ENCODE measurements around the gene TFE3.

TFE3 gene

DNA sequence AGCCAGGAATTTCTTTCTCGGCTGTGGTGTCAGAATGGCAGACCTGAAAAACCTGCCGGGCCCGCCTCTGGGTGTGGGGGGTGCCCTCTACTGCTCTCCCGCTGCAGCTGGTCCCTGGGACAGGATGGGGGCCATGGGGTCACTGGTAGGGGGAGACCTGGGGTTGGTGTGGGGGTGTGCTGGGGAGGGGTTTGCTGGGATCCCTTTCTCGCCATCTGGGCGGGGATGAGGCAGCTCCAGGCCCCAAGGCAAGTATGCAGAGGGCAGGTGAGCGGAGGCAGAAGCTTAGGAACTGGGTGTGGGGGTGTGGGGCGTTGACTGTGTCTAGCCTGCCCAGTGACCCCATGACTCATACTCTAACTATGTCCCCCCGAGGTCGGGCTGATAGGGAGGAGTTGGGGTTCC is 16.5 kb upstream of the TFE3 start:
- DNase-seq: no peak

DNA sequence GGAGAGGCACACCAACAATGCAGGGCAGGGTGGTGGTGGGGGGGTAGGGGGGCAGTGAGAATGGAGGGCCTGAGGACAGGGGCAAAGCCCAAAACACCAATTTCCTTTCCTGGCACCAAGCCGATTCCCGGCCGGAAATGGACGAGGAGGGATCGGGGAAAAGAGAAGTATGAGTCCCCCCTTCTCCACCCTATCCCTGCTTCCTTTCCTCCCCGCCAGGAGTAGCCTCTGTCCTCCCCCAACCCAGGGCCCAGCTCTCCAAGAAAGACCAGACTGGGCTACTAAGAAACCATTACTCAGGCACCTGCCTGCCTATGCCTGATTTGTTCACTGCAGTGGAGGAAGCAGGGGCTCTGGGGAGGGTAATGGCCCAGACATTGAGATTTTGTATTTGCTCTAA is 16.0 kb upstream of the TFE3 start:
- DNase-seq: no peak

DNA sequence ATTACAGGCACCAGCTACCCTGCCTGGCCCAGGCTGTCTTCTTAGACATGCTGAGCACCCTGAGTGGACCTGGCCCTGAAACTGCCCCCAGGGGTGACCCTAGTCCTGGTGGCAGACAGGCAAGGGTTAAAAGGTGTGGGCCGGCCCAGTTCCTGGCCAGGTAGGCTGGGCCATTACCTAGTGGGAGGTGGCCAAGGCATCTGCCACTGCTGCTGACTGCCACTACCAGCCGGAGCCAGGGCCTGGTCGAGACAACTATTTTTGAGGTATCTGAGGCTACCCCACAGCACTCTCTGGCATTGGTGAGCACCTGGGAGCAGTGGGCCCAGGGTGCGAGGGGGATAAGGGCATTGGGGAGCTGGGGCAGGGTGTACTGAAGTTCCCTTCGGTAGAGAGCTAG is 15.6 kb upstream of the TFE3 start, which contains the start of gene CCDC120:
CCDC120 (plus strand) TSS at position 206 of the 400 bp plus-strand sequence. CDS start 3,043 bp downstream, outside the sequence.
- DNase-seq: no peak

DNA sequence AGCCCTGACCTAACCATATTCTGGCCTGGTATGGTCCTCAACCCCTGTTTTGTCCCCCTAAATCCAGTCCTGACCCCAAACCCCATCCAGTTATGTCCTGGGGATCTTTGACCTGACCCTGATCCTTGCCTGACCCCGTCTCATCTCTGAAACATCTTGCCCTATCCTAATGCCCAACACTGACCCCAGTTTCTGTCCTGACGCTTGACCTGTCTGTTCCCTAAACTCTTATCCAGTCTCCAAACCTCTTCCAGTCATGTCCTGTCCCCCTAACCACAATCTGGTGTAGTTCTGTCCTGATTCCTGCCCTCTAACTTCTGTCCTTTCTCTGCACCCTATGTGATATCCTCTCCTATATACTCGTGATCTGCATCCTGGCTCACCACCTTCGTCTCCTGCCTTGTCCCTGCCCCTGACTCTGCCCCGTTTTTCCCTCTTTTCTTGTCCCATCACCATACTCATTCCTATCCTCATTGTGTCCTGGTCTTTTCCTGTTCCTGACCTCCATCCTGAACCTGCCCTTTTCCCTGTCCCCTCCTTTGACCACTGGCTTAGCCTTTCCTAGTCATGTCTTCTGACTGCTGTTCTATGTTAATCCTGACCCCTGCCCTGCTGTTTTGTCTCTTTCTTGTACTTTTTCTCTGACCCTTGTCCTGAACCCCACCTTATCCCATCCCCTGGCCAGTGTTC is 11.1 kb upstream of the TFE3 start:
- DNase-seq: no peak

DNA sequence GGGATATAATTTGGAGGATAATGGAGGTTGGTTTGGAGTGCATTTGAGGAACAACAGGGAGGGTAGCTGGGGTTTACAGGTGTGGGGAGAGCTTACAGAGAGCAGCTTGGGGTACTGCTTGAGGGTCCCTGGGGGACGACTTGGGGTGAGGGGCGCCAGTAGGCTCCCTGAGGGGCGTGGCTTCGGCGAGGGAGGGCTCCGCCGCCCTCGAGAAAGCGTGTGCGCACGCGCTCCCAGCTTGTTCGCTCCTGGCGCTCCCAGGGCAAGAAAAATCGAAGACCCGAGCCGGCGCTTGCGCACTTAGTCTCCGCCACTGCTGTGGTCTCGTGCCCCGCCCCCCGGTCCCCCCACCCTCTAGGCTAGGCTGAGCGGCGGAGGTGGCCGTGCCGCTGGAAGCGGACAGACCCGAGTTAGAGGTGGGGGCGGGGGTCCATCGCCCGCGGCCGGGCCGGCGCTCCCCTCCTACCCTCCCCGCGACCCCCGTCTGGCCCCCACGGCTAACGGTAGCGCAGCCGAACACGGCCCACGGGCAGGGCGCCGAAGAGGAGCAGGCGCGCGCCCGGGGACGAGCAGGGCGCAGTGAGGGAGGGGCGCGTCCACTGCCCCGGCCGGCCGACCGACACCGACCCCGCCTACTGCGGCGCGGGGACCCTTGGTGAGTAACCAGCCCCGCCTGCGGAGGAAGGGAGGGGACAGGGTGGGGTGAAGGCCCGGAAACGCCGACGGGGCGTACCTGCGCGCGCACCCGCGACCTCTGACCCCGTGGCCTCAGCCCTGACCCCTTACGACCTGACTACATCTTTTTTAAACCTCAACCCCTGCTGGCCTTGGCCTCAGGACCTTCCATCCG is 10.3 kb upstream of the TFE3 start:
- DNase-seq: peak; percentile 42

DNA sequence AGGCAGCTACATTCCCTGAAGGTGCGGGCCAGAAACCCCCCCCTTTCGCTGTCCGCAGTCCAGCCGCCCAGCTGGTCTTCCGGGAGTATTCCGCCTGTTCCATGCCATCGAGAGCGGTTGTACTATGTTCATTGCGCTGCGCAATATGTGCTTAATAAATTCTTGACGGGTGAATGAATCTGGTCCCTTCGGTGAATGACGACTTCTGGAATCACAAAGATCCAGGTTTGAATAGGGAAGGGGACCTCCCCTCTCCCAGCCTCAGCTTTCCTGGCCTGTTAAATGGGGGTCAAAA is 777 bp upstream of the TFE3 start:
- DNase-seq: no peak

DNA sequence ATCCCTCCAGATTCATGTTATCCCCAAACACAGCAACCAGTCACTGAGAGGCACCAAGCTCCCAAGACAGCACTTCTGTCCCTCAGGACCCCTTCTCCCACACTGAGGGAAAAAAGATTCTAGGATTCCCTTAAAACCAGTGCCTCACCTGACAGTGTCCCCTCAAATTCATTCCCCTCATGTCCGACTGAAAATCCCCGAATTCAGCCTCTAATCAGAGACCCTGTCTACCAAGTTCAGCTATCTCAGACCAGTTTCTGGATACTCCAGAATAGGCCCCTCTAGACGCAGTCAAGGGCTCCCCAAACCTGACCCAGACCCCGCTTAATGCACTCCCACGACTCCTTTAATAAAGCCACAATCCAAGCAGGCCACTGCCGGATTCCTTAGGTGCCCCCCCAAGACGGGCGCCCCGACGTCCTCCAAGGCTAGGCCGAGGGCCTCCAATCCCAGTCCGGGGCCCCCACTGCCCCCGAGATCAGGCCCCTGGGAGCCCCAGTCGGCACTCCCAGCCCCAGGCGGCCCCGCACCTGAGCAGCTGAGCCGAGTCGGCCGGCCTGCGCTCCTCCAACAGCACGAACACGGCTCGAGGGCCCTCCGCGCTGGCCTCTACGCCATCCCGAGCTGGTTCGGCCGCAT is 457 bp downstream of the TFE3 start:
- DNase-seq: no peak

DNA sequence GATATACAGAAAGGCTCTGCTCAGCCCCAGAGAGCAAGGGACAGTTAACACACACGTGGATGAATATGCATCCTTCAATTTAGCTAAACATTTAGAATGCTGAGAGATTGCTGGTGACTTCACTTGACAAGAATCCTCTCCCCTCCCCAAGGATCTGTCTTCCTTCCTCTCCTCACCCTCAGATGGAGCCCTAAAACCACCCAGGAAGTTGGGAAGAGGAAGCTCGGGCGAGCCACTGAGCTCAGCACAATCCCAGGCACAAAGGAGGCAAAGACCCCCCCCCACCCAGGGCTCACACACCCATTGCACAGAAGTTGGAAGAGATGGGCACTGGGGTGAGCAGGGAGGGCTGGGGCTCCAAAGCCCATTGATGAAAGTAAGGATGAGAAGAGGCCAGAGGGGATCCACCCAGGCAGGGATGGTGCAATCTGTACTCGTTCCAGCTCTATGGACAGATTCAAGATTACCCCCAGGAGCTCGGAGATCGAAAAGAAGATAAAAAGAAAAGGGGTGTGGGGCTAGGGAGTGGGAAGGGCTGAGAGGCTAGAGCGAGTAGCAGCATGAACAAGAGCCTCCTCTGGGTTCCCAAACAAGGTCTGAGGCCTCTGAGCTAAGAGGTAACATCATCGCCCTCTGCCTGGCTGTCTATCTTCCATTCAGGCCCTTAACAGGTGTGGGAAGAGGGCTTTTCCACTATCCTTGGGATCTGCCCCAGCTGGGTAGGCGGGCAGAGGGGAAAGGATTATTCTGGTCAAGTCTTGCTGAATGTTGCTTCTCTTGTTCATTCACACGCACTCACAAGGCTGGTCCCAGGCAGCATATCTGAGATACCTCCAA is 1.2 kb downstream of the TFE3 start:
- no peak for DNase-seq

DNA sequence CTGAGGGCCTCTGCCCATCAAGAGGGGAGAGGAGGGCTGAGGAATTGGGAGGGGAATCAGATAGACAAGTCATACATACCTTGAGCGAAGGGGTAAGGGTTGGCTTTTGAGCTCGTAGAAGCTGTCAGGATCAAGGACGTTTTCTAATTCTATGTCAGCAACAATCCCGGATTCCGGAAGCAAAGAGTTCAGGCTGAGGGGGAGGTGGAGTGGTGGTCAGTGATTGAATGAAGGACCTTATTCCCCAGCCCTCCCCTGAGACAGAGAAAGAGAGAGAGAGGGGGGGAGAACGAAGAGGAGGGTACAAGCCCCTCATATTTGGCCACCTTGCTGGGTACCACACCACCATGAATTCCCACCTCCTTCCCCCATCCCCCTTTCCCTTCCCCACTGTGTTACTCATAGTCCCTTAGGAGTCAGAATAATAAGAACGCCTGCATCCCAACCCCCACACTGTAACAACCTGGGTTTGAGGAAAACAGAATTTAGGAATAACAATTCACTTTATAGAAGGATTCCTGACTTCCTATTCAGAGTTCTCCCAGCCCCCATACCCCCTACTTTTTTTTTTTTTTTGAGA is 2.7 kb downstream of the TFE3 start:
- no peak for DNase-seq

DNA sequence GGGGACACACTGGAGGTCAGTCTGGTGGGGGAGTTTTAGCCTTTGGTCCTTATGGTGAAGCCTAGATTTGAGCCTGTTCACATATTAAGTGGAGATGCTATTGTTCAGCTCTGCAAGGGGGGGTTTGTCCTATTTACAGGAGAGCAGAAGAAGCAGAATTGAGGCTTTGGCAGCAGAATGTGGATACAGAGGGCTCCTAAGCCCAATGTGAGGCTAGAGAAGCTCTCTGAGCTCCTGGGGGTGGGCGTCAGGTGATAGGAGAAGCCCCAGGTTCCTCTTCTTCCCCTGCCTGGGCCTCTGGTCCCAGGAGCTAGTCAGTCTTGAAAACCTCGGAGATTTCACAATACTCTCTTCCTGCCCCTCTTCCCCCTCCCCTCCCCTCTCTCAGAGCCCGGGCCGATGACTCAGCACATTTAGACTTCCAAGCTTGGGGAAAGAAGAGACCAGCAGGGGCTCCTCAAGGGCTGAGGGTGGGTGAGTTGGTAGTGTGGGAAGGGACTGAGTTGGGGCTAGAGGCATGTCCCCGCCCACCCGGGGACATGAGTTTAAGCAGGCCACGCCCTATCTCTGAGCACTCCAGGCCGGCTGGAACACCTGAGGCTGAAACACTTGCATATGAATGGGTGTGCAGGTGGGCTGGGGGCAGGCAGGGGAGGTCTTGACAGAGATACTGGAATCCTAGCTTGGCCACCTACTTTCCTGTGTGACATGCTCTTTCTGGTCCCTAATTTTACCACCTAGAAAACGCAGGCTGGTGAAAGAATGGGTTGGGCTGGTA is 3.4 kb downstream of the TFE3 start:
- peak; percentile 15 for DNase-seq

DNA sequence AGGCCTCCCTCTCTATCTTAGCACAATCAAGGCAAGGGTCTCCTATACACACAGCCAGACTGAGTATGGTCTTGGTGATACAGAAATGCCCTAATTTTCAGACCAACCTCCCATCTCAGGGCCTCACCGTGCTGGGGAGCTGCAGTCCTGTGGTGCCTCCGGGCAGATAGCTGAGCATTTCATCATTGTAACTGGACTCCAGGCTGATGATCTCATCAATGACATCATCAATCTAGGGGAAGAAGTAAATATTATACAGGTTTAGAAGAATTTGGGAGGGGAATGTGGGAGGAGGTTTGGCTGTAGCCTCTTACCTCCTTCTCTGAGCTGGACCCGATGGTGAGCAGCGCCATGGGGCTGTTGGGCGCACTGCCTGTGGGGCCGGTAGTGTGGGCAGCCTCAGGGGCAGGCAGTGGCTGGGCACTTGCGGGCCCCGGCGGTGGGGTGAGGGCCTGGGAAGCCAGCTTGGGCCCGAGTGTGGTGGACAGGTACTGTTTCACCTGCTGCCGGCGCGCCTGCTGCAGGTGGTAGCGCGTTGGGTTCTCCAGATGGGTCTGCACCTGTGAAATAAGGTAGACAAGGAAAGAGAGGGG is 5.2 kb downstream of the TFE3 start:
- DNase-seq: no peak

DNA sequence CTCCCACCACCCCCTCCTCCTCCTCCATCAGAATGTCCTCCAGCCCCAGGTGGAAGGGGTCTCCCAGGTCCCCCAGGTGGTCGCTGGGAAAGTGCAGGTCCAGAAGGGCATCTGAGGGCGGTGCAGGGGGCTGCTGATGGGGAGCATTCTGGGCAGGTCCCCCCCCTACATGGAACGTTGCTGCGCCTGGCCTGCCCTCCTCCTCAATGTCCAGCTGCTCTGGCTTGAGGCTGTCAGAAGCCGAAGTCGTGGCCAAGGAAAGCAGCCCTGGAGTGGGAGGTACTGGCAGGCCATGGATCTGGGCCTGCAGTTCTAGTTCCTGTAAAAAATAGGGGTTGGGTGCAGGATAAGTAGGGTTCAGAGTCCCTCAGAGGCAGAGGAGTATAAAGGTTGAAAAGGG is 12.9 kb downstream of the TFE3 start:
- DNase-seq: no peak

DNA sequence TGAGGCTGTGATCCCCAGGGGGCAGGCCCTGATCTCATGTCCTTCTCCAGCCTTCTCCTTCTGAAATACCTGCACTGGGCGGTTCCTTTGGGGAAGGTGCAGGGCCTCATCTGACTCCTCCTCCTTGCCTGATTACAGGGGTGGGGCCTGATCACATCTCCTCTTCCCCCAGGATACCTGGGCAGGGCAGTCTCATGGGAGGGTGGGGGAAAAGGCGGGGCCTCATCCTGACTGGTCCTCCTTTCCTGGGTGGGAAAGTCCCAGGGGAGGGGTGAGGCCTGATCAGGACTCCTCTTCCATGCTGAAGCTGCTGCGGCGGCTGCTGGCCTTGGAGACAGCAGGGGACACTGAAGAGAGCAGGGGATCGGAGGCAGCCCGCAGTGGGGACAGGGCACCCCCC is 13.3 kb downstream of the TFE3 start:
- DNase-seq: no peak

DNA sequence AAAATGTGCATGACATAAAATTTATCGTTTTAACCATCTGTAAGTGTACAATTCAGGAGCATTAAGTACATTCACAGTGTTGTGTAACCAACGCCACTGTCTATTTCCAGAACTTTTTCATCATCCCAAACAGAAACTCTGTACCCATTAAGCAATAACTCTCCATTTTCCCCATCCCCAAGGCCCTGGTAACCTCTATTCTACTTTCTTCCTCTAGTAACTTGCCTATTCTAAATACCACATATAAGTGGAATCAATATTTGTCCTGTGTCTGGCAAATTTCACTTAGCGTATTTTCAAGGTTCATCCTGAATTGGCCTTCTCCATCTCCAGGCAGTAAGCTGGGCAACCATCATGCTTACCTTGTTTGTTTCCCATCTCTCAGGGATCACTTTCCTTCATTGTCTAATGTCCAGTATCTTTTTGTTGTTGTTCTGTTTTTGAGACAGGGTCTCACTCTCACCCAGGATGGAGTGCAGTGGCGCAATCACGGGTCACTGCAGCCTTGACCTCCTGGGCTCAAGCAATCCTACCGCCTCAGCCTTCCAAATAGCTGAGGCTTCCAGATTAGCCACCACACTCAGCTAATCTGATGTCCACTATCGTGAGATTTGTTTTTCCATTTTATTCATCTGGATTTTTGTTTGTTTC is 23.4 kb downstream of the TFE3 start:
- DNase-seq: no peak

DNA sequence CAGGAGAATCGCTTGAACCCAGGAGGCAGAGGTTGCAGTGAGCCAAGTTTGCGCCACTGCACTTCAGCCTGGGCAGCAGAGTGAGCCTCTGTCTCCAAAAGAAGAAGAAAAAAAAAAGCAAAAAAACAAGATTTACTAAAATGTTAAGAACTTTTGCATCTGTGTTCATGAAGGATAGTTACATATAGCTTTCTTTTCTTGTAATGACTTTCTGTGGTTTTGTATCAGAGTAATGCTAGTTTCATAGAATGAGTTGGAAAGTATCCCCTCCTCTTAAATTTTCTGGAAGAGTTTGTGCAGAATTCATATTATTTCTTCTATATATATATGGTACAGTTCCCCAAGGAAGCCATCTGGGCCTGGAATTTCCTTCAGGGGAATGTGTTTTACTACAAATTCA is 24.1 kb downstream of the TFE3 start:
- no peak for DNase-seq

DNA sequence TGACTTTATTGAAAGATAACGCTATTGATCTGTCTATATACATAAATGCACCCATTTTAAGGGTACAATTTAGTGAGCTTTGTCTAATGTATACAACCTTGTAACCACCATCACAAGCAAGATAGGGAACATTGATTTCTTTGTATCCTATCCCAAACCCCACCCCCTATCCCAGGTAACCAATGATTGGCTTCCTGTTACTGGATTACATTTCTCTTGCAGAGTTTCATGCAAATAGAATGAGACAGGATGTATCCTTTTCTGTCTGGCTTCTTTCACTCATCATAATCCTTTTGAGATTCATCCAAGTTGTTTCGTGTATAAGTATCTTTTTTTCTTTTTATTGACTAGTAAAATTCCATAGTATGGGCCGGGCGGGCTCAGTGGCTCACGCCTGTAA is 39.5 kb downstream of the TFE3 start:
- DNase-seq: no peak

DNA sequence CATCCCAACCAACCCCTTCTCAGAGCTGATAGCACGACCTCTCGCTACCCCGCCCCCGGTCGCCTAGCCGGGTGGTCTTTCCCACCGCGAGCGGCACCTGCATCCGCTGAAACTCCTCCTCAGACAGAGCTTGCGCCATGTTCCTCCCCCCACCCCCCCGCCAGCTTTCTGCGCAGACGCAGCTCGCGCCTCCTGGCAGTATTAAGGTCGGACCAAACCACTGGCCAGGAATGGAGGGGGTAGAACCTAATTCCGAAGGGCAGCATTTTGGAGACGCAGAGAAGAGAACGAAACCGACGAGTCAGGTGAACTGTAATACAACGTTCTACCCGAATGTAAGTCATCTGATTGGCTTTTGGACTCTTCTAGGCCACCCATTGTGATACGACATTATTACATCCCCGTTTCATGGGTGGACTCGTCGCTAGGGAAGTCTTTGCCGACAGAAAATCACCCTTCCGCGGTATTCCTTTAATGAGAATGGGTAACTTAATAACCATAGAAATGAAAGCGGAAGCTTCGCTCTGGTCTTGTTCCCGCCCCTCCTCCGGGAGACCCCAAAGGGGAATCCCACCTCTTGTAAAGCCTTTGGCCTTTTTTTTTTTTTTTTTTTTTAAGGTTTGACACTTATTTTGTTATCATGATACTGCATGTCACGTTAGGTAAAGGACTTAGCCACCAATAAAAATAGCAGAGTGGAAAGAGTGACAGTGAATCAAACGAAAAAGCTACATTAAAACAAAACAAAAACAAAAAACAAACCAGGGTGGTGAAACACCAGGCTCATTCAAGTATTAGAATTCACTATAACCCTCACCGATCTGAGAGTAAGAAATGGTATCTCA is 40.8 kb downstream of the TFE3 start, which contains the start of gene GRIPAP1:
GRIPAP1 (minus strand) TSS at position 174 of the 845 bp plus-strand sequence; CDS start at position 139, 35 bp downstream.
- peak; percentile 66 for DNase-seq

DNA sequence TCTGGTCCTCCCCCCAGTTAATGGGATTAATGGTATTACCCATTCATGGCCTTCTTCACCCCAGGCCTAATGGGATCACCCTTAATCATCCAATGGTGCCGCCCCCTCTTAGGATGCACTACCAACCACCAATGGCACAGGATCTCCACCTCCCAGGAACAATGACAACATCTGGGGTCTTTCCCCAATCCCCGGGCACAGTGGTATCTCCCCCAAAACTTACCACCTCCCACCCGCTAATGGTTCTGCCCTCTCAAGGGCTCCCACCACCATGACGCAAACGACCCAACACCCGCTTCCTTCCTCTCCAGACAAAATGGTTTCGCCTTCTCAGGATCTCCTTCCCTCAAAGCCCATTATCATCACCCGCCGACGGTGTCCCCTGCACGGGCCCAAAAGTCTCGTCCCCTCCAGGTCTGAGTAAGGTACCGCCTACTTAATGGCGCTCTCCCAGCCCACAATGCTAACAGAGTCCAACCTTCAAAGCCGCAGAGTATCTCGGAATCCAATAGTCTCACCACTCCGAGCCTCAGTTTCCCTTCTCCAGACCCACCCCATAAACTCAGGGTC is 41.6 kb downstream of the TFE3 start:
- DNase-seq: peak; percentile 12

DNA sequence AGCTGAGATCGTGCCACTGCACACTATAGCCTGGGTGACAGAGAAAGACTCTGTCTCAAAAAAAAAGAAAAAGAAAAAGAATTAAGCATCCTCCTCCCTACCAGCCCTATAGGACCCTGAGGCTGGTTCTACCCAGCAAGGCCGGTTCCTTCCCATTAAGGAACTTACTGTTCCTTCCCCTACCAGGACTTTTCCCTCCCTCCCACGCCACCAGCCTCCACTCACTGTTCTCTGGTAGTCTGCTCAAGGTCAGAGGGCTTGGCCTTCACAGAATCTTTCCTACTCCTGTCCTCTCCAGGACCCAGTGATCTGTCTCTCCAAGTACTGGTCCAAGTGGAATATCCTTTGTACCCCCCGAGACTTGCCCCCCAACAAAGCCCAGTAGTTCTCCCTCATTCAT is 42.5 kb downstream of the TFE3 start:
- no peak for DNase-seq

DNA sequence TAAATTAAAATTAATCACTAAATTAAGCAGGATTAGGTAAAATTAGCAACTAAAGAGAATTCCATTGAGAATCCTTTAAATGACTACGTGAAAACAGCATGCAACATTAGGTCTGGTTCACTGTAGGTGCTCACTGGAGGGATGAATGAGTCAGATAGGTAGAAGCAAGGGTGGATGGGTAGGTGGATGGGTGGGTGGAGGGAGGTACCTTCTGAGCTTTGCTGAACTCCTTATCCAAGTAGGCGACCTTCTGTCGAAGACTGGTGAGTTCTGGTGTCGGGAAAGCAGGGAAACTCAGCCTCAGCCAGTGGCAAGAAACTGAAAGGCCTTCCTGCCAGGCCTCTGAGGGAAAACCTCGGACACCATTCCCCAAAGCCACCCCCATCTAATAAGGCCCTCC is 44.1 kb downstream of the TFE3 start:
- DNase-seq: no peak
